K562 (cell line): Measurements from ENCODE around the gene FAM149A. TPM values are rescaled to one million over a fixed set of nuclear protein-coding genes. Genes with fewer than 3 reads are reported as not detected.

ENCODE experiments used
- ATAC-seq: fragments of 200-7000 bp; cut with Tn5 transposase; 3 replicates; pipeline ENCODE4 v1.9.1; 2020; ENCODE audit warnings: moderate library complexity
- BruUV-seq: library from RNA; stranded (reverse); fragments of 400-500 nt; replicated peaks from 2 replicates; lab custom pipeline; 2021; lab: Mats Ljungman, UMichigan
- CTCF ChIA-PET: fragments of 300-600 bp; formaldehyde crosslinking; extraction: SDS; loops from one replicate; lab custom pipeline; 2021; ENCODE audit warnings: low intra/inter-chr PET ratio; lab: Yijun Ruan, JAX
- POLR2A ChIA-PET: fragments of 300-600, 350-650 bp; sonication (Branson Sonifier 250); formaldehyde crosslinking; extraction: SDS; loops from one replicate; lab custom pipeline; 2021; ENCODE audit warnings: antibody characterized with exemption, inconsistent platforms; lab: Yijun Ruan, JAX
- DNase-seq, 4 experiments: peaks; one replicate each; pipeline versions ENCODE4 v3.0.0 to v3.0.0-alpha.2; 2011 to 2018; ENCODE audit warnings: low spot score in 3 of 4, mixed read lengths in 3 of 4; ENCODE audit errors: extremely low read depth in 1 of 4
- FAIRE-seq: peaks from 2 replicates; lab custom pipeline; 2011; peaks lifted over from hg19 to GRCh38; lab: Jason Lieb, UNC
- H2AFZ ChIP-seq: 2 replicates; pipeline ENCODE4 v1.6.0; 2011; ENCODE audit warnings: low read depth, low read length, control low read depth, inconsistent platforms
- H3K27ac ChIP-seq: fragments of 200-600 bp; 3 replicates; pipeline ENCODE4 v1.8.0; 2011; ENCODE audit warnings: low read depth, mild to moderate bottlenecking, control low read depth, inconsistent platforms, low read length, moderate library complexity, mixed read lengths; ENCODE audit errors: extremely low read depth
- H3K27me3 ChIP-seq, 2 experiments: fragments of 300-600 bp in 1 of 2; 2 replicates in 1 of 2; 3 replicates in 1 of 2; pipeline versions ENCODE4 v1.6.0 to v1.8.0; 2011; ENCODE audit warnings: inconsistent platforms in 2 of 2, low read length in 2 of 2, mild to moderate bottlenecking in 1 of 2, mixed read lengths in 1 of 2, moderate library complexity in 1 of 2; ENCODE audit not compliant: control insufficient read depth in 2 of 2, insufficient read depth in 2 of 2
- H3K36me3 ChIP-seq: fragments of 300-600 bp; 3 replicates; pipeline ENCODE4 v1.8.0; 2011; ENCODE audit warnings: mild to moderate bottlenecking, low read length, inconsistent platforms; ENCODE audit not compliant: control insufficient read depth, insufficient read depth
- H3K4me1 ChIP-seq, 2 experiments: fragments of 200-600 bp in 1 of 2; replicated peaks in 1 of 2; 2 replicates in 1 of 2; 3 replicates in 1 of 2; pipeline versions ENCODE4 v1.5.1 to v1.8.0; 2011; ENCODE audit warnings: inconsistent platforms in 2 of 2, low read length in 2 of 2, mild to moderate bottlenecking in 1 of 2, mixed read lengths in 1 of 2, moderate library complexity in 1 of 2; ENCODE audit not compliant: control insufficient read depth in 2 of 2, insufficient read depth in 2 of 2
- H3K4me2 ChIP-seq: 2 replicates; pipeline ENCODE4 v1.6.1; 2011; ENCODE audit warnings: low read length, control low read depth, inconsistent platforms, mixed read lengths; ENCODE audit not compliant: insufficient read depth
- H3K4me3 ChIP-seq: fragments of 200-600 bp; sonication (generic), shearing (Covaris generic); 2 replicates; pipeline ENCODE4 v1.5.1; 2016; ENCODE audit warnings: control low read depth, inconsistent platforms
- H3K79me2 ChIP-seq: fragments of 200-600 bp; 3 replicates; pipeline ENCODE4 v1.8.0; 2011; ENCODE audit warnings: low read length, inconsistent platforms; ENCODE audit not compliant: control insufficient read depth, insufficient read depth
- H3K9ac ChIP-seq, 2 experiments: 2 replicates each; pipeline versions ENCODE4 v1.6.0 to v1.6.1; 2011; ENCODE audit warnings: low read depth in 2 of 2, low read length in 2 of 2, control low read depth in 1 of 2, inconsistent platforms in 1 of 2, mild to moderate bottlenecking in 1 of 2, mixed read lengths in 1 of 2; ENCODE audit not compliant: insufficient read depth in 1 of 2
- H3K9me1 ChIP-seq: one replicate; pipeline ENCODE4 v1.6.0; 2011; ENCODE audit warnings: inconsistent platforms, mild to moderate bottlenecking, low read length, moderate library complexity; ENCODE audit not compliant: control insufficient read depth, insufficient read depth
- H3K9me3 ChIP-seq: replicated peaks from 2 replicates; pipeline ENCODE4 v1.5.1; 2011; ENCODE audit warnings: low read depth, low read length, inconsistent platforms; ENCODE audit not compliant: control insufficient read depth, insufficient read depth
- H4K20me1 ChIP-seq: replicated peaks from 2 replicates; pipeline ENCODE4 v1.6.1; 2011; ENCODE audit warnings: low read length, inconsistent platforms, mixed read lengths; ENCODE audit not compliant: control insufficient read depth, insufficient read depth
- C11orf30 ChIP-seq: fragments of 450-650 bp; IDR thresholded peaks from 2 replicates; pipeline ENCODE4 v1.6.1; 2016; ENCODE audit warnings: low read depth, mild to moderate bottlenecking
- CBFA2T3 ChIP-seq: fragments of 450-650 bp; IDR thresholded peaks from 2 replicates; pipeline ENCODE4 v1.6.1; 2017
- MAFF ChIP-seq: IDR thresholded peaks from 2 replicates; pipeline ENCODE4 v1.6.1; 2012; ENCODE audit warnings: low read length, improper control_type of control experiment
- MAFG ChIP-seq: fragments of 450-650 bp; conservative IDR thresholded peaks from 2 replicates; pipeline ENCODE4 v1.6.1; 2016; ENCODE audit warnings: missing genetic modification characterization, missing compliant biosample characterization
- MAFK ChIP-seq: IDR thresholded peaks from 2 replicates; pipeline ENCODE4 v1.6.1; 2011; ENCODE audit warnings: low read length, improper control_type of control experiment
- MIER1 ChIP-seq: fragments of 450-650 bp; IDR thresholded peaks from 2 replicates; pipeline ENCODE4 v1.6.1; 2016; ENCODE audit warnings: antibody characterized with exemption, mild to moderate bottlenecking, low read depth
- ZNF263 ChIP-seq: sonication (generic); formaldehyde crosslinking; IDR thresholded peaks from 2 replicates; pipeline ENCODE4 v1.8.0; 2022; ENCODE audit warnings: mild to moderate bottlenecking, missing genetic modification reagents, borderline replicate concordance
- ZNF316 ChIP-seq: fragments of 450-650 bp; IDR thresholded peaks from 2 replicates; pipeline ENCODE4 v1.6.1; 2016
- ZNF830 ChIP-seq: fragments of 250-450 bp; sonication (Bioruptor Pico); IDR thresholded peaks from 2 replicates; pipeline ENCODE4 v1.5.0; 2021; ENCODE audit warnings: mild to moderate bottlenecking
- WGBS: fragments of 100-300 bp; shearing (Covaris generic); methylation state at CpG from one replicate; pipeline ENCODE4 v1.1.6; 2016; ENCODE audit warnings: low coverage, mixed read lengths; ENCODE audit not compliant: insufficient coverage; ENCODE audit errors: missing lambda C conversion rate; 5-methylcytosine and 5-hydroxymethylcytosine counted together
- in situ Hi-C: fragments of 300-500 bp; cut with MboI; formaldehyde crosslinking; loops from 4 replicates; pipeline ENCODE4 v1.15.0; 2018; ENCODE audit warnings: inconsistent platforms, mixed read lengths
- intact Hi-C: fragments of 100-400 bp; cut with micrococcal nuclease; formaldehyde crosslinking; loops from 2 replicates; pipeline ENCODE4 v1.14.2; 2022
- polyA plus RNA-seq, 8 experiments: library from polyadenylated mRNA; depleted of rRNA in 4 of 8; stranded (reverse) in 5 of 8; unstranded in 3 of 8; fragments of >200 nt; fragmentation: Nextera tagmentation in 2 of 8; fragmentation: Illumina TruSeq in 1 of 8; extraction: Ambion mirVana in 2 of 8; extraction: Trizol in 1 of 8; gene quantifications; 2 replicates each; pipeline versions ENCODE4 v1.2.1 to v1.2.3, GENCODE V29; 2011 to 2014; ENCODE audit warnings: inconsistent platforms in 1 of 8, missing spikeins in 1 of 8
- total RNA-seq, 7 experiments: library from RNA; depleted of rRNA in 6 of 7; stranded (reverse); fragments of >200 nt in 6 of 7; fragmentation: Illumina TruSeq in 2 of 7; extraction: Trizol in 2 of 7; gene quantifications; 2 replicates each; pipeline versions ENCODE4 v1.2.1 to v1.2.3, GENCODE V29; 2011 to 2021; ENCODE audit warnings: low replicate concordance in 1 of 7

FAM149A gene
- total and polyA plus RNA-seq, 9 of the 15 experiments (the other 6 are each of a cell fraction or from before 2014, with no cell fraction given) = not detected

GRCh38 chr4:186158966-186159365 lies 54.5 kb downstream of the FAM149A start:
- Histone ChIP-seq H3K36me3 (no peaks in the 10 kb centered on the region), H2AFZ (no peak overlapping the region), H3K79me2 (no peaks in the 10 kb centered on the region), H3K9me3 (no peaks in the 10 kb centered on the region), H3K4me1 (peaks cover 0 to 8% of the 10 kb centered on the region in 2 experiments; a peak in 1 of 5 replicates), H3K9ac (no peak overlapping the region), H3K27me3 (peaks cover 31 to 63% of the 10 kb centered on the region in 2 experiments), H3K4me3 (no peak overlapping the region), H3K27ac (no peak overlapping the region), H4K20me1 (0 out of 2 replicates have a peak, but pooled peaks cover 8% of the 10 kb centered on the region), H3K9me1 (no peaks in the 10 kb centered on the region), H3K4me2 (no peak overlapping the region)
- in situ Hi-C loops (no loop called here), intact Hi-C loops (no loop called here)
- ATAC-seq (no peak), DNase-seq (no peak), FAIRE-seq (no peak)
- POLR2A ChIA-PET = no interaction called here
- CTCF ChIA-PET = no interaction called here
- WGBS = 2% methylated on average over 5 of the region's 5 CpGs
- no peak for TF ChIP-seq MIER1
- peak; percentile 81 for TF ChIP-seq MAFG (tag)
- TF ChIP-seq ZNF263 (CRISPR knock-in tag) = no peak
- TF ChIP-seq C11orf30 = peak; percentile 68
- no peak for TF ChIP-seq CBFA2T3
- TF ChIP-seq MAFK = peak; percentile 69; the same call in 1 of the 2 replicates
- TF ChIP-seq MAFF = peak; percentile 72
- peak; percentile 77 for TF ChIP-seq ZNF316
- no peak for TF ChIP-seq ZNF830 (CRISPR knock-in tag)
- no TSS peak for BruUV-seq
